ENCODE data around the gene GJA8.
"Not testable (repeated sequence)": the region's sequence is repeated elsewhere in the genome, so short reads cannot be mapped to it uniquely, and the experiment has no call there.

GJA8 gene

DNA sequence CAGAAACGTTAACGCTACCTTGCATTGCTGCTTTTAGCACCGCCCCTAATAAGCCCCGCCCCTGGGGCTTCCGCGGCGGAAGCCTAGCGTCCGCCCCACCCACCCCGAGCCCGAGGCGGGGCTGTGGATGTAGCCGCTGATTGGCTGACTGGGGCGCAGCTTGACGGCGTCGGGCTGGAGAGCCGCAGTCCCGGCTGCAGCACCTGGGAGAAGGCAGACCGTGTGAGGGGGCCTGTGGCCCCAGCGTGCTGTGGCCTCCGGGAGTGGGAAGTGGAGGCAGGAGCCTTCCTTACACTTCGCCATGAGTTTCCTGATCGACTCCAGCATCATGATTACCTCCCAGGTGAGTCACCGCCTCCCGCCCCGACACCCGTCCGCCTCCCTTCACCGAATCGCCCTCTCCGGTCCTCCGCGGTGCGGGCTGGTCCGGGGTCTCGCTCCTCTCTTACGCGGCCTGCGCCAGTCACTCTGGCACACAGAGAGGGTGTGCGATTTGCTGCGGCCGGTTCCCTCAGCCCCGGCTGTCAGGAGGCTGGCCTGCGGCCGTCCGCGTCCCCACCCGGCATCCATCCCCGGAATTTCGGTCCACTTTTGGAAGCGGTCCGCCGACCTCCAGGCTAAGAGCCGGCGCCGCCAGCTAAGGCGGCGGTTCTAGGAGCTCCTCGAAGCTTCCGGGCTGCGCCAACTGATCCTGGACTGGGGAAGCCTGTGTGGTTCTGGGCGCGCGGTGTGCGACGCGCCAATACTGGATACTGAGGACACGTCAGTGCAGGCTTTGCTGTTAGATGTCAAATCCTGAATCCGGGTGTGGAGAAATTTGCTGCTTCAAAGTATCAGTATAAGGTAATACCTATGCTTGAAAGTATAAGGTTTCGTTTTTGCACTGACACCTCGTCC is 25.9 kb downstream of the GJA8 start, which contains the start of gene GPR89B:
GPR89B (plus strand) TSS at position 185 of the 897 bp plus-strand sequence; CDS start at position 302, 117 bp downstream.
- peak; percentile 98 for DNase-seq

GRCh38 chr1:147931137-147931536 is 28.5 kb downstream of the GJA8 start:
- not testable (repeated sequence) for DNase-seq

DNA sequence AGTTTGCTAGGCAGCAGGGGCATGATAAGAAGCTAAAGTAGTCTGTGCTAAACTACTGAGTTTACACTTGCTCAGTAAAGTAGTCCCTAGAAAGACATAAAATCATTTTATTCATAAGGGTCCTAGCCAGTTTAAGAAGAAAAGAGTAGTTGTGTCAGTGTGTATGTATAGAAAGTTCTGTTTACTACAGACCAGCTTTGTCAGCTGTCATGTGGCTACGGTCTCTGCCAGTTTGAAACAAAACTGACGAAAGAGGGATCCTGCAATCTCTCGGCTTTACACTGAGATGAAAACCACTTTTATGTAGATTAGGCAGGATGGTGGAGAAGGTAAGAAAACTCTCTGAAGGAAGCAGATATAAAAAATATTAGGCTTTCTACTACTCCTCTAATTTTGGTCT is 32.7 kb downstream of the GJA8 start:
- not testable (repeated sequence) for DNase-seq

DNA sequence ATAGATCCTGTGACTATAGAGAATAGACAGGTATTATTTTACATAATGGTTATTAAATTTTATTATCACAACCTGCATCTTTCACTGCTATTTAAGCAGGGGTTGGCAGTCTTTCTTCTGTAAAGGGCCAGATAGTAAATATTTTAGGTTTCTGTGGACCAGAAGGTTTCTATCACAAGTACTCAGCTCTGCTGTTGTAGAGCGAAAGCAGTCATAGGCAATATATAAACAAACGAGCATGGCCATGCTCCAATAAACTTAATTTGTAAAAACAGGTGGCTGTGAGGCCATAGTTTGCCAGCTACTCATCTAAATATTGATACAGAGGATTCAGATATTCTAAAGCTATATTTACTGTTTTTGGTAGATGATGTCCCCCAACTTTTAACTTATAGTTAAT is 37.9 kb downstream of the GJA8 start:
- DNase-seq = not testable (repeated sequence)

DNA sequence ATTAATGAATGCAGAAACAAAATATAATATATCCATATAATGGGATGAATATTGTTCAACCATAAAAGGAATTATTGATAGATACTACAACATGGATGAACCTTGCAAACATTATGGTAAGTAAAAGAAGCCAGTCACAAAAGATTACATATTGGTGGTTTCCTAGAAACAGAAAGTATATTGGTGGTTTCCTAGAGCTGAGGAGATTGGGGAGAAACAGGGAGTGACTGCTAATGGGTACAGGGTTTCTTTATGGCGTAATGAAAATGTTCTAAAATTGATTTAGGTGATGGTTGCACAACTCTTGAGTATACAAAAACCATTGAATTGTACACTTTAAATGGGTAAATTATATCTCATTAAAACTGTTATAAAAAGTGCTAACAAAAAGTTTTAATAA is 40.0 kb downstream of the GJA8 start:
- DNase-seq = not testable (repeated sequence)

DNA sequence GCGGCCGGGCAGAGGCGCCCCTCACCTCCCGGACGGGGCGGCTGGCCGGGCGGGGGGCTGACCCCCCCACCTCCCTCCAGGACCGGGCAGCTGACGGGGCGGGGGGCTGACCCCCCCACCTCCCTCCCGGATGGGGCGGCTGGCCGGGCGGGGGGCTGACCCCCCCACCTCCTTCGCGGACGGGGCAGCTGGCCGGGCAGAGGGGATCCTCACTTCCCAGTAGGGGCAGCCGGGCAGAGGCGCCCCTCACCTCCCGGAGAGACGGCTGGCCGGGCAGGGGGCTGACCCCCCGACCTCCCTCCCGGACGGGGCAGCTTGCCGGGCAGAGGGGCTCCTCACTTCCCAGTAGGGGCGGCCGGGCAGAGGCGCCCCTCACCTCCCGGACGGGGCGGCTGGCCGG is 46.9 kb downstream of the GJA8 start:
- DNase-seq = not testable (repeated sequence)
